Ascending aorta (tissue), 2 donors: ENCODE results near the gene RIBC2. TPM values are rescaled to one million over a fixed set of nuclear protein-coding genes. Genes with fewer than 3 reads are reported as not detected.
"Not testable (repeated sequence)": the region's sequence is repeated elsewhere in the genome, so short reads cannot be mapped to it uniquely, and the experiment has no call there.

Source experiments
- DNase-seq, 2 donors: peaks; one replicate each; pipeline ENCODE4 v3.0.0-alpha.2; 2019; ENCODE audit warnings: low spot score in 2 of 2
- H3K27ac ChIP-seq, 2 donors: fragments of 200-600 bp; sonication (generic); one replicate each; pipeline ENCODE4 v1.5.1; 2016 to 2017; ENCODE audit warnings: mild to moderate bottlenecking in 1 of 2
- H3K27me3 ChIP-seq: fragments of 200-600 bp; sonication (generic); one replicate; pipeline ENCODE4 v1.5.1; 2017
- H3K36me3 ChIP-seq, 2 donors: fragments of 200-600 bp; sonication (generic); one replicate each; pipeline ENCODE4 v1.5.1; 2016
- H3K4me1 ChIP-seq, 2 donors: fragments of 200-600 bp; sonication (generic); one replicate each; pipeline ENCODE4 v1.5.1; 2016 to 2017; ENCODE audit warnings: mild to moderate bottlenecking in 1 of 2
- H3K4me3 ChIP-seq, 2 donors: fragments of 200-600 bp; sonication (generic); one replicate each; pipeline ENCODE4 v1.5.1; 2016 to 2017; ENCODE audit warnings: mild to moderate bottlenecking in 1 of 2
- H3K9me3 ChIP-seq, 2 donors: fragments of 200-600 bp; sonication (generic); one replicate each; pipeline ENCODE4 v1.5.1; 2016
- intact Hi-C: fragments of 100-400 bp; cut with DNase I; formaldehyde crosslinking; loops from one replicate; pipeline ENCODE4 v1.15.1; 2023
- total RNA-seq: library from RNA; depleted of rRNA; stranded (reverse); fragments of >200 nt; gene quantifications from one replicate; pipeline ENCODE4 v1.1.0, GENCODE V29; 2016
- TF ChIP-seq, protein P1 (sequence below), 3 experiments: fragments of 200-600 bp in 2 of 3; fragments of 450-650 bp in 1 of 3; sonication (generic) in 2 of 3; IDR thresholded peaks; one replicate each; pipeline ENCODE4 v1.5.1; 2016 to 2019; ENCODE audit warnings: antibody characterized with exemption in 3 of 3, mild to moderate bottlenecking in 1 of 3, moderate library complexity in 1 of 3

RIBC2 gene
- total RNA-seq, 1 donor from 2014 or later, result not detected

DNA sequence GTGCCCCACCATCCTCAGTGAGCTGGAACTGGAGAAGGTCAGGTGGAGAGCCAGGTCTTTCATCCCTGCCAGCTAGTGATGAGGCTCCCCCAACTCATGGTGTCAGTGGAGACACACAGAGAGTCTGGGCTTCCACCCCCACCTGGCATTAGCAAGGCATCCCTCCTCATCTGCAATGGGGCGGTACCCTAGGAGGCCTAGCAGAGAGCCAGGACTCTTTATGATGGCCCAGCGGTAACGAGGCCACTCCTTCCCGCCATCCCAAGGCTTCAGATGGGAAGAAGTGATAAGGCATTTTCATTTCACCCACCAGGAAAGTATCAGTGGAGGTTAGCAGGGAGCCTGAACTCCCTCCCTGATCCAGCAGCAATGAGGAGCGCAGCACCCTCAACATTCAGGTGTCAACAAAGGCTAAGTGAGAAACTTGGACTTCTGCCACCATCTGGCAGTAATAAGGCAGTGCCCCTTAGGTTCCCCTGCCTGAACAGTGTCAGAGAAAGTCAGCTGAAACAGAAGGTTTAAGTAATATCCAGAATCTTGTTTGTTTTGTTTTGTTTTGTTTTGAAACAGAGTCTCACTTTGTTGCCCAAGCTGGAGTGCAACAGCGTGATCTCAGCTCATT lies 48.7 kb downstream of the RIBC2 start:
- no peak for DNase-seq
- TF ChIP-seq, protein P1, sequence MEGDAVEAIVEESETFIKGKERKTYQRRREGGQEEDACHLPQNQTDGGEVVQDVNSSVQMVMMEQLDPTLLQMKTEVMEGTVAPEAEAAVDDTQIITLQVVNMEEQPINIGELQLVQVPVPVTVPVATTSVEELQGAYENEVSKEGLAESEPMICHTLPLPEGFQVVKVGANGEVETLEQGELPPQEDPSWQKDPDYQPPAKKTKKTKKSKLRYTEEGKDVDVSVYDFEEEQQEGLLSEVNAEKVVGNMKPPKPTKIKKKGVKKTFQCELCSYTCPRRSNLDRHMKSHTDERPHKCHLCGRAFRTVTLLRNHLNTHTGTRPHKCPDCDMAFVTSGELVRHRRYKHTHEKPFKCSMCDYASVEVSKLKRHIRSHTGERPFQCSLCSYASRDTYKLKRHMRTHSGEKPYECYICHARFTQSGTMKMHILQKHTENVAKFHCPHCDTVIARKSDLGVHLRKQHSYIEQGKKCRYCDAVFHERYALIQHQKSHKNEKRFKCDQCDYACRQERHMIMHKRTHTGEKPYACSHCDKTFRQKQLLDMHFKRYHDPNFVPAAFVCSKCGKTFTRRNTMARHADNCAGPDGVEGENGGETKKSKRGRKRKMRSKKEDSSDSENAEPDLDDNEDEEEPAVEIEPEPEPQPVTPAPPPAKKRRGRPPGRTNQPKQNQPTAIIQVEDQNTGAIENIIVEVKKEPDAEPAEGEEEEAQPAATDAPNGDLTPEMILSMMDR (IDR thresholded peaks at IDR 0.05), result no peak
- no peak overlapping the region for H3K4me3 ChIP-seq
- intact Hi-C loops, result no loop called here
- no peaks in the 10 kb centered on the region for H3K27me3 ChIP-seq
- H3K36me3 ChIP-seq, result no peaks in the 10 kb centered on the region
- no peaks in the 10 kb centered on the region for H3K9me3 ChIP-seq
- peaks cover 0 to 7% of the 10 kb centered on the region in 2 donors for H3K4me1 ChIP-seq
- H3K27ac ChIP-seq, result no peak overlapping the region

DNA sequence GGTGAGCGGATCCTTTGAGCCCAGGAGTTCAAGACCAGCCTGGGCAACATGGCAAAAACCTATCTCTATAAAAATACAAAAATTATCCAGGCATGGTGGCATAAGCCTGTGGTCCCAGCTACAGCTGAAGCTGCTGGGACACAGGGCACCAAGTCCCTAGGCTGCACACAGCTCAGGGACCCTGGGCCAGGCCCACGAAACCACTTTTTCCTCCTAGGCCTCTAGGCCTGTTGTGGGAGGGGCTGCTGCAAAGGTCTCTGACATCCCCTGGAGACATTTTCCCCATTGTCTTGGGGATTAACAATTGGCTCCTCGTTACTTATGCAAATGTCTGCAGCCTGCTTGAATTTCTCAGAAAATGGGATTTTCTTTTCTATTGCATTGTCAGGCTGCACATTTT lies 50.2 kb downstream of the RIBC2 start:
- intact Hi-C loops, DNase-seq, H3K27me3 ChIP-seq: not testable (repeated sequence)

DNA sequence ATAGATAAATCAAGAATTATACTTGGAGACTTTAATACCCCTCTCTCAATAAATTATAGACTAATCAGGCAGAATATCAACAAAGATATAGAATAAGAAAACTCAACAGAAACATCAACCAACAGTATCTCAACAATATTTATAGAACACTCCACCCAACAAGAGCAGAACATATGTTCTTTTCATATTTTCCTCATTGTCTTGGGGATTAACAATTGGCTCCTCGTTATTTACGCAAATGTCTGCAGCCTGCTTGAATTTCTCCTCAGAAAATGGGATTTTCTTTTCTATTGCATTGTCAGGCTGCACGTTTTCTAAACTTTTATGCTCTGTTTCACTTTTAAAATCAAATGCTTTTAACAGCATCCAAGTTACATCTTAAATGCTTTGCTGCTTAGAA lies 52.1 kb downstream of the RIBC2 start:
- Histone ChIP-seq H3K27me3 (no peaks in the 10 kb centered on the region), H3K27ac (no peak overlapping the region), H3K9me3 (no peaks in the 10 kb centered on the region), H3K36me3 (no peaks in the 10 kb centered on the region), H3K4me1 (peaks cover 7 to 19% of the 10 kb centered on the region in 2 donors), H3K4me3 (no peak overlapping the region)
- intact Hi-C loops, result no loop called here
- DNase-seq, result no peak
- TF ChIP-seq, protein P1 (IDR thresholded peaks at IDR 0.05), result no peak

More for the DNA sequence above, 50.2 kb downstream of the RIBC2 start:
- H3K4me1 ChIP-seq, H3K9me3 ChIP-seq, H3K4me3 ChIP-seq, H3K36me3 ChIP-seq, H3K27ac ChIP-seq: not testable (repeated sequence)

DNA sequence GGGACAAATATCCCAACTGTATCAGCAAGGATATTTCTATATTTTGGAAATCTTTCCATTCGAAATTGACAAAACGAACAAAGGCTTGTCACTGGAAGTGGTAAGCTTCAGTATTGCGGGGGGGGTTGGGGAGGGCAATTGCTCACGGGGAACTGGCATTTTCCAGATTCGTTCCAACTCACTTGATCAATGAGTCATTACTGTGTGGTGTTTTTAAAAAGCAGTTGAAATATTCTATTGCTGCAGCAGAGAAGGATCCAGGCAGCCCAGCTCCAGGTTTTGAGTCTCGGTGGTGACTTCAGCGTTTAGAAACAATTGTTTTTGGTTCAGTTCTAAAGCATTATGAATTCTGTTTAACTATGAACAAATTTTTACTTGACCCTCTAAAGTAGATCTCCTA lies 55.4 kb downstream of the RIBC2 start:
- Histone ChIP-seq H3K27ac (peak overlapping the region; percentile 83 to 90), H3K9me3 (no peaks in the 10 kb centered on the region), H3K36me3 (no peaks in the 10 kb centered on the region), H3K4me3 (peak overlapping the region in 1 of 2 donors; percentile 13), H3K27me3 (no peaks in the 10 kb centered on the region), H3K4me1 (peaks cover 14 to 35% of the 10 kb centered on the region in 2 donors)
- TF ChIP-seq, protein P1 (IDR thresholded peaks at IDR 0.05), result no peak
- no peak for DNase-seq
- intact Hi-C loops, result loop anchor here (1.0 kb wide), 1 partner anchor 17 kb away; no protein-coding TSS in a partner anchor

DNA sequence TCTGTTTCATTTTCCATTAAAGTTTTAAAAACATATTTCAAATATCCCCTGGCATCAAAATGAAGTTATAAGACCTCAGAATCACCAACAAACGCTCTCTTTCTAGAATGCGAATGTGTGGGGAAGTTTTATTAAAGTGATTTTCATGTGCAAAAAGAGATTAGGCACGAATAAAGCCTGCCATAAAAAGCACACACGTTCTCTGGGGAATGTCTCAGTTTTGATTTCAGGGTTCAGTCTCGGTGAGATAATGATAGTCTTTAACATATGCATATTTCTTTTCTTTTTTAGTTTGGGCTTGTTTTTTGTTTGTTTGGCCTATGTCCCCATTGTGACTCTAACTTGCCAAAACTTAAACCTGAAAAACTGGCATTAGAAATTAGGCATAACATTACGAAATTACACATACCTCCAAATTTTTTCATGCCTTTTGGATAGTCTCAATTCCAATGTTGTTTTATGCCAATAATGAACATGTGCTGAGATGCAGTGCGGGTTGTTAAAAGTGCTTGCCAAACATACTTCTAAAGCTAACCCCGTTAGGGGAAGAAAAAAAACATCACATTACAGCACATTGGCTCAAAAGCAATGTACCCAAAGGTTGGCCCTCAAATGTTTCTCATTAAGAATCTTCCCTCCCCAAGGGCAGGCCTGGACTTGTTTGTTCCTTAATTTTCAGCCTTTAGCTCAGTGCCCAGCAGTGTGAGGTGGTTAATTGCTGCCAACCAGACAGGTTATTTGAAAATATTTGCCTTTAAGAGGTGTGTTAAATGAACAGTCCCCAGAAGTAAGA lies 56.0 kb downstream of the RIBC2 start:
- peak overlapping the region in 1 of 2 donors; percentile 13 for H3K4me3 ChIP-seq
- no peaks in the 10 kb centered on the region for H3K36me3 ChIP-seq
- no peaks in the 10 kb centered on the region for H3K9me3 ChIP-seq
- peak overlapping the region; percentile 83 to 90 for H3K27ac ChIP-seq
- DNase-seq, result no peak
- peaks cover 14 to 39% of the 10 kb centered on the region in 2 donors for H3K4me1 ChIP-seq
- H3K27me3 ChIP-seq, result no peaks in the 10 kb centered on the region
- TF ChIP-seq, protein P1 (IDR thresholded peaks at IDR 0.05), result no peak
- intact Hi-C loops, result no loop called here

DNA sequence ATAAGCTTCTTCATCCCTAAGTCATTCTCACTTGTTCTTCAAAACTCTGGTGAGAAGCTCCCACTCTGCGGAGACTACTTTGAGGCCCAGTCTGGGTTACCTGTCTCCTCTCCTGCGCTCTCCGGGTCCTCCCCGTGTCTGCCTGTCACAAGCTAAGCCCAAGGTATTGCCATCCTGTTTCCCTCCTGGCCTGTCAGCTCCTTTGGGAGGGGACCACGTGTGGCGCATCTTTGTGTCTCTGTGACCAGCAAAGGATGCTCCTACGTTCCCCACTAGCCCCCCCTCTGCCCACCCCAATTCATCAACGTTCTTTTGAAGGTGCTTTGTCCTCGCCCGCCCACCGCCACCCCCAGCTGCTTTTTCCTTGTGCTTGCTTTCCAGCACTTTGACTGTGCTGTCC lies 57.4 kb downstream of the RIBC2 start:
- peak overlapping the region; percentile 83 to 90 for H3K27ac ChIP-seq
- peaks cover 14 to 39% of the 10 kb centered on the region in 2 donors for H3K4me1 ChIP-seq
- intact Hi-C loops, result no loop called here
- H3K9me3 ChIP-seq, result no peaks in the 10 kb centered on the region
- DNase-seq, result no peak
- no peaks in the 10 kb centered on the region for H3K36me3 ChIP-seq
- H3K4me3 ChIP-seq, result no peak overlapping the region
- H3K27me3 ChIP-seq, result no peaks in the 10 kb centered on the region
- TF ChIP-seq, protein P1 (IDR thresholded peaks at IDR 0.05), result no peak
